NCI-H1417 treated with DMSO at 0.1 percent for 48 hours (cell line): ENCODE data around the gene EID3.
"Not testable (repeated sequence)": the region's sequence is repeated elsewhere in the genome, so short reads cannot be mapped to it uniquely, and the experiment has no call there.

Experiments
- DNase-seq: peaks from one replicate; lab custom pipeline; 2025; lab: John Stamatoyannopoulos, UW

EID3 gene

GRCh38 chr12:104303538-104304151 is at the start of gene EID3:
TSS of gene EID3 (plus strand) at chr12:104303739. CDS start at chr12:104303935, 196 bp downstream.
- DNase-seq: no peak

- no peak for DNase-seq
Observed at GRCh38 chr12:104257913-104258472, 45.5 kb upstream of the EID3 start.

GRCh38 chr12:104258476-104259067 is 45.0 kb upstream of the EID3 start:
- no peak for DNase-seq

- no peak for DNase-seq
Observed at GRCh38 chr12:104263026-104263425, 40.5 kb upstream of the EID3 start.

- no peak for DNase-seq
Observed at GRCh38 chr12:104263580-104264358, 39.8 kb upstream of the EID3 start.

GRCh38 chr12:104265436-104265835 is 38.1 kb upstream of the EID3 start:
- not testable (repeated sequence) for DNase-seq

- DNase-seq: no peak
Observed at GRCh38 chr12:104272938-104273337, 30.6 kb upstream of the EID3 start.

- DNase-seq: no peak
Observed at GRCh38 chr12:104273503-104273902, 30.0 kb upstream of the EID3 start.

GRCh38 chr12:104274811-104275210 is 28.7 kb upstream of the EID3 start:
- no peak for DNase-seq

- no peak for DNase-seq
Observed at GRCh38 chr12:104275689-104276088, 27.9 kb upstream of the EID3 start.

GRCh38 chr12:104276273-104277131 is 27.0 kb upstream of the EID3 start:
- peak; percentile 37 for DNase-seq

- DNase-seq: no peak
Observed at GRCh38 chr12:104279164-104279563, 24.4 kb upstream of the EID3 start.

- no peak for DNase-seq
Observed at GRCh38 chr12:104280111-104280510, 23.4 kb upstream of the EID3 start.

- no peak for DNase-seq
Observed at GRCh38 chr12:104280717-104281458, 22.7 kb upstream of the EID3 start.

- DNase-seq: no peak
Observed at GRCh38 chr12:104281636-104282035, 21.9 kb upstream of the EID3 start.

GRCh38 chr12:104282109-104282508 is 21.4 kb upstream of the EID3 start:
- no peak for DNase-seq

- no peak for DNase-seq
Observed at GRCh38 chr12:104285740-104286515, 17.6 kb upstream of the EID3 start.

- DNase-seq: peak; percentile 97
Observed at GRCh38 chr12:104286516-104287482, 16.7 kb upstream of the EID3 start.

GRCh38 chr12:104288635-104289274 is 14.8 kb upstream of the EID3 start:
- peak; percentile 57 for DNase-seq
